Peyer's patch (tissue), 4 donors: ENCODE data around the gene AHSA1.

Source experiments
- CTCF ChIP-seq, 6 experiments: fragments of 450-650 bp in 4 of 6; fragments of 200-600 bp in 2 of 6; sonication (generic) in 1 of 6; IDR thresholded peaks; one replicate each; pipeline ENCODE4 v1.5.1; 2017 to 2019; ENCODE audit warnings: antibody characterized with exemption in 6 of 6, mild to moderate bottlenecking in 3 of 6, moderate library complexity in 1 of 6
- POLR2A ChIP-seq, 2 donors: fragments of 450-650 bp; IDR thresholded peaks; one replicate each; pipeline ENCODE4 v1.5.1; 2017; ENCODE audit warnings: antibody characterized with exemption in 2 of 2, mild to moderate bottlenecking in 2 of 2, moderate library complexity in 2 of 2

GRCh38 chr14:77416836-77417235 is 41.1 kb upstream of the AHSA1 start:
- TF ChIP-seq POLR2A (IDR thresholded peaks at IDR 0.05) = no peak
- TF ChIP-seq CTCF (IDR thresholded peaks at IDR 0.05) = no peak
